ENCODE results near the gene CCDC17.

- TF ChIP-seq CTCF (conservative IDR thresholded peaks at IDR 0.05): no peak
- no peak for TF ChIP-seq EZH2 (IDR thresholded peaks at IDR 0.05; ENCODE audit: low read depth)
These were observed 29.4 kb downstream of the CCDC17 start for GRCh38 chr1:45594412-45594811.
